GM19463 (cell line): Measurements from ENCODE around the gene DUSP12.
"Not testable (repeated sequence)": the region's sequence is repeated elsewhere in the genome, so short reads cannot be mapped to it uniquely, and the experiment has no call there.

ENCODE experiments used
- ATAC-seq: cut with Tn5 transposase; IDR thresholded peaks from one replicate; pipeline ENCODE4 v1.9.1; 2021; ENCODE audit warnings: mild to moderate bottlenecking, moderate library complexity; ENCODE audit not compliant: unreplicated experiment

Gene DUSP12, protein sequence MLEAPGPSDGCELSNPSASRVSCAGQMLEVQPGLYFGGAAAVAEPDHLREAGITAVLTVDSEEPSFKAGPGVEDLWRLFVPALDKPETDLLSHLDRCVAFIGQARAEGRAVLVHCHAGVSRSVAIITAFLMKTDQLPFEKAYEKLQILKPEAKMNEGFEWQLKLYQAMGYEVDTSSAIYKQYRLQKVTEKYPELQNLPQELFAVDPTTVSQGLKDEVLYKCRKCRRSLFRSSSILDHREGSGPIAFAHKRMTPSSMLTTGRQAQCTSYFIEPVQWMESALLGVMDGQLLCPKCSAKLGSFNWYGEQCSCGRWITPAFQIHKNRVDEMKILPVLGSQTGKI

GRCh38 chr1:161749509-161750407 is at the start of gene DUSP12:
Gene DUSP12, plus strand, starts transcription at chr1:161749786. Its CDS starts 16 bp downstream, at chr1:161749802.
- ATAC-seq = peak; percentile 97

DNA sequence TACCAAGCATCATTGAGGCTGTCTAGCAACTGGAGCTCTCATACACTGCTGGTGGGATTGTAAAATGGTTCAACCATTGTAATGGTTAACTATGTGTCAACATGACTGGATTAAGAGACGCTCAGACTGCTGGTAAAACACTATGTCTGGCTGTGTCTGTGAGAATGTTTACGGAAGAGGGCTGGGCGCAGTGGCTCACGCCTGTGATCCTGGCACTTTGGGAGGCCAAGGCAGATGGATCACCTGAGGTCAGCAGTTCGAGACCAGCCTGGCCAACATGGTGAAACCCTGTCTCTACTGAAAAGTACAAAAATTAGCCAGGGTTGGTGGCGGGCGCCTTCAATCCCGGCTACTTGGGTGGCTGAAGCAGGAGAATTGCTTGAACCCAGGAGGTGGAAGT is 47.3 kb upstream of the DUSP12 start:
- ATAC-seq = no peak

DNA sequence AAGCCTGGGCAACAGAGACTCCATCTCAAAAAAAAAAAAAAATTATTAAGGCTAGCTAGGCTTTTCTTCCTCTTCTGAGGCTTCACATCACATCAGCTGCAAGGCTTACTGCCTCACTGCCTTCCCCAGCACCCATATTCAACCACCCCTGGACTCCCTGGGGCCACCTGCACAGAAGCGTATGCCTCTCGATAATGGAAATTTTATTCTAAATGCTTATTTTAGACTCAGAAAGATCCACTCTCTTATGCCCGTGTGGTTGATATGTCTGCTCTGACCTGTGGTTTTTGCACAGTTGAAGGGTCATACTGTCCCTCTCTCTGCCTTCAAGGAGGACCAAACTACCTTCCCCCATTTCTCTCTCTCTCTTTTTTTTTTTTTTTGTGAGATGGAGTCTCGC is 44.0 kb upstream of the DUSP12 start:
- peak; percentile 30 for ATAC-seq

DNA sequence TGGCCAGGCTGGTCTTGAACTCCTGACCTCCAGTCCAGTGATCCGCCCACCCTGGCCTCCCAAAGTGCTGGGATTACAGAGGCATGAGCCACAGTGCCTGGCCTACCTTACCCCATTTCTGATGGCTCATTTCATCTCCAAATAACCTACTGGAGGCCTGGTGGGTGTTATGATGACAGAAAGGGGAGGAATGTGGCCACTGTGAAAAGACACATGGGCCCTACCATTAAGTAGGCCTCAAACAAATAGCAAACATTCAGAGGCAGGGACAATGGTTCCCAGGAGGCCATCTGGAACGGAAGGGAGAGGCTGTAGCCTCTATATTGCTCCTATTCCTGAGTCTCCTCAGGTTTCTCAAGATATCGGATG is 43.5 kb upstream of the DUSP12 start:
- no peak for ATAC-seq

DNA sequence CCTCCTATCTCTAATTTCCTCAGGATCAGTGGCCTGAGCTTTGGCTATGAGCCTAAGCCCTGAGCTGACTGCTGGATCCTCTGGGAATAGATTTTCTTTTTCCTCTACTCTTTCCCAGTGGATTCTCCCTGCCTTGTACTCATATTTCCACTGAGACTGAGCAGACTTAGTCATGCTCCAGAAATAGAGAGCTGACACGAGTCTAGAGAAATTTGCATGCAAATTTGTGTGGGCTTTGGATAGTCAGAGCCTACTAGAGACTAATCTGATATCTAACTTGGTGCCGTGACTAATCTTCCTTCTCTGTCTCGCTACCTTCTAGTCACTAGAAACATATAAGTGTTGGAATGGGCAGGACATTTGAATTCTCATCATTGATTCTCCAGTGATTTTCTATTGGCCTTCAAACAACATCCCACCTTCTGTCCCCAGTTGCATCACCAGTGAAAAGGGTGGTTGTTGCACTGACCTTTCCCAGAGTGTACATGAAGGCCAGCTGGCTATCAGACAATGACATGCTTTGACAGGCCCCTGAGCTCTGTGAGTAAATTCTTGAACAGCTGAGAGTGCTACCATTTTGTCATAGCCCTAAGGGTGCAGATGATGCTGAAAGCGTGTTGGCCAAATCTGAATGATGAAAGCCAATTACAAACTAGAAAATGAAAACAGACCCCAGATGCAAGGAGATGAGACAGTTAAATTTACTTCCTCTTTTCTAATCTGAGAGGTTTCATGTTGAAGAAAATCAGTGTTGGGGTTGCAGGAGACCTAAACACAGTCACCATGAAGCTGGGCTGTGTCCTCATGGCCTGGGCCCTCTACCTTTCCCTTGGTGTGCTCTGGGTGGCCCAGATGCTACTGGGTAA is 42.9 kb upstream of the DUSP12 start, which contains the start of gene FCRLA:
Gene FCRLA (plus strand): TSS at position 748 of the 866 bp plus-strand sequence. CDS start 36 bp downstream, at position 784.
- peak; percentile 60 for ATAC-seq

DNA sequence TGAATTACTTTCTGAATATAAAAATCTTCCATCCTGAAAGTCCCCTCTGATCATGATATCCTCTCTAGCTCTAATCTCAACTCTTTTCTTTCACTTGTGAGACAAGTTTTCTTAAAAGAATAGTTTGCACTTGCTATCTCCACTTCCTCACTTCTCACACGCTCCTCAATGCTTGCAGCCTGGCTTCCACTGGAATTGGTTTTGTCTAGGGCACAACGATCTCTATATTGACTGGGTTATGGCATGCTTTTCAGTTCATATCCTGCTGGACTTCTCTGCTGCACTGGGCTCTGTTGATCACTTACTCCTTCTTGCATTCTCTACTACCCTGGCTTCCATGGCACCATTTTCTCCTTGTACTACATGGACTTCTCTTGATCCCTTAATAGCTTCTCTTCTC is 42.1 kb upstream of the DUSP12 start:
- ATAC-seq = no peak

DNA sequence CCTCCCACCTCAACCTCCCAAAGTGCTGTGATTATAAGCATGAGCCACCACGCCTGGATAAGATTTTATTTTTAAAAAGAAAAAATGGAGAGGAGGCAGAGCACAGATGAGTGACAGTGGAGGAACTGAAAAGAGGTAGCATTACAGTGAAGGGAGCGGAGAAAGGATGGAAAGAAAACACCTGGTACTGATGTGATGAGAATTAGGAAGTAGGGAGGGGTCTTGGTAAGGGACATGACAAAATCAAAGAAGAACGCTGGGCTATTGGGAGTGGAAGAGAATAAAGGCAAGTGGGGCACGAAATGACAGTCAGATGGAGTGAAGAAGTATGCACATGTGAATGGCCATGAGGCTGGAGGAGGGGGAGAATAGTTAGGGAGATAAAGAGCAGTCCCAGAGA is 40.2 kb upstream of the DUSP12 start:
- no peak for ATAC-seq

GRCh38 chr1:161710560-161710959 is 39.0 kb upstream of the DUSP12 start:
- ATAC-seq = no peak

DNA sequence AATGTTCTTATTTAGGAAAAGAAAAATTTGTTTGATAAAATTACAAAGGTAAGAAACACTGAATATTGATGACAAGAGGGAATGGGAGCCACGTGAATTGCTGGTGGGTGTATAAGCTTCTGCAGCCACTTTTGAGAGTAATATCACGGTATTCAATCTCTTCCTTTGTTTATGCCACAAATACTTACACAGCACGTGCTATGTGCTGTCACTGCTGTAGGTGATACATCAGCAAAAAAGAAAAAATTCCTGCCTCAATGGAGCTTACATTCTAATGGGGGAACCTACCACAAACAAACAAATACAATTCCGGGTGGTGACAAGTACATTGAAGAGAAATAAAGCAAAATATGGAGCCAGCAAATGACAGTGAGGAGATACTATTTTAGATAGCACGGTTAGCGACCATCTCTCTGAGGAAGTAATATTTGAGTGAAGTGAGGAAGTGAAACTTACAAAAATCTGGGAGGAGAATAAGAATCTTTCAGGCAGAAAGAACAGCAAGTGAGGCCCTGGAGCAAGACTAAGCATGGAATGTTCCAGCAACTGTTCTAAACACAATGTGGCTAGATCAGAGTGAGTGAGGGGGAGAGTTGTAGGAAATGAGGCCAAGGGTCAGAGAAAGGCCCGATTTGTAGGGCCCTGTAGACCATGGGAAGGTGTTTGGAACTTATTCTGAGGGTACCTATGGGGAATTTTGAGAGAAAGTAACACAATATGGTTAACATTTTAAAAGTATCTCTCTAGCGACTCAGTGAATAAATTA is 30.8 kb upstream of the DUSP12 start:
- ATAC-seq = peak; percentile 44

GRCh38 chr1:161719325-161719611 is 30.3 kb upstream of the DUSP12 start:
- ATAC-seq = peak; percentile 49

DNA sequence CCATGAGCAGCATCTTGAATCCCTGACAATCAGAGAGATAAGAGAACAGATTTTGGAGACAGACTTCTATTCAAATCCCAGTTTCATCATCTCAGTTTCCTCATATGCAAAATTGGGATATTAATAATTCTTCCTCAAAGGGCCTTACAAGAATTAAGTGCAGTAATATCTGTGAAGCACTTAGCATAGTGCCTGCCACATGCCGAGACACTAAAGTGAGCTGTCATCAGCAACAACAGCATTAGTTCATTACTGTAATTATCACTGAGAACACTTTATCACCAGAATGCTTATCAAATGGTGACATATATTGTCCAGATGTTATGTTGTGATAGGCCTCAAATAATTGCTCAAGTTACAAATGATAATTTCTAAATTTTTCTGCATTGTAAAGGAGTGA is 29.2 kb upstream of the DUSP12 start:
- ATAC-seq = no peak

DNA sequence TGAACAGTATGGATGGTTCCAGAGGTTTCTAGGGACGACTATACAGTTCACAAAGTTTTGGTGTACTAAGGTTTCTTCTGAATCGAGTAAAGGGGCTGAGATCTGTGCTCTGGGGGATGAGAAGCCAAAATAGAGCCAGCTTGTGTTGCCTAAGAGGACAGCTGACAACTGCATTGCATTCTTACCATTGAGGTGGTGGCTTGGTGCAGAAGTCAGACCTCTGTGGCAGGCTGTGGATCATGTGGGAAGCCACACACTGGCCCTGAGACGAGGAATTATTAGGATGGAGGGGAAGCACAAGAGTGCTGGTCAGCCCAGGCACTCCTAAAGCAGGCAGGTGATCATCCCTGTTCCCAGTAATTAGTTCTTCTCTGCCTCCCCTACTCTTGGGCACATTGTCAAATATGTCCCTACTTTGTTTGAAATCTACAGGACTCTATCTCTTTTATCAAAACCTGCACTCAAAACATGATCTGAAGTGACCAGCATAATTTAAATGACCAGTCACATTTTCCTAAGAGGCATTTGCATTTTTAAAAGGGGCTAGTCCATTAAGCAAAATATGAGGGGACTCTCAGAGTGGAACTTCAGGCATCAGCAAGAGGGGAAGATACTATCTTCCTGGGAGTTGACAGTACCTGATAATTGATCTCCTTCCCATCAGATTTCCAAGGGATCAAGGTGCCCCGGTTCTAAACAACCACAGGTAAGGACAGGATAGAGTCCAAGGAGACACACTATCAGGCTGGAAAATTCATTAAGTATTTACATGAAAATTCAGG is 28.4 kb upstream of the DUSP12 start, which contains the start of gene FCRLB:
Gene FCRLB (plus strand): TSS at position 589 of the 782 bp plus-strand sequence. CDS start 1,129 bp downstream, outside the sequence.
- ATAC-seq = no peak

- no peak for ATAC-seq
These were observed 27.7 kb upstream of the DUSP12 start for GRCh38 chr1:161721738-161722343.

- no peak for ATAC-seq
These were observed 27.2 kb upstream of the DUSP12 start for GRCh38 chr1:161722406-161722805.

DNA sequence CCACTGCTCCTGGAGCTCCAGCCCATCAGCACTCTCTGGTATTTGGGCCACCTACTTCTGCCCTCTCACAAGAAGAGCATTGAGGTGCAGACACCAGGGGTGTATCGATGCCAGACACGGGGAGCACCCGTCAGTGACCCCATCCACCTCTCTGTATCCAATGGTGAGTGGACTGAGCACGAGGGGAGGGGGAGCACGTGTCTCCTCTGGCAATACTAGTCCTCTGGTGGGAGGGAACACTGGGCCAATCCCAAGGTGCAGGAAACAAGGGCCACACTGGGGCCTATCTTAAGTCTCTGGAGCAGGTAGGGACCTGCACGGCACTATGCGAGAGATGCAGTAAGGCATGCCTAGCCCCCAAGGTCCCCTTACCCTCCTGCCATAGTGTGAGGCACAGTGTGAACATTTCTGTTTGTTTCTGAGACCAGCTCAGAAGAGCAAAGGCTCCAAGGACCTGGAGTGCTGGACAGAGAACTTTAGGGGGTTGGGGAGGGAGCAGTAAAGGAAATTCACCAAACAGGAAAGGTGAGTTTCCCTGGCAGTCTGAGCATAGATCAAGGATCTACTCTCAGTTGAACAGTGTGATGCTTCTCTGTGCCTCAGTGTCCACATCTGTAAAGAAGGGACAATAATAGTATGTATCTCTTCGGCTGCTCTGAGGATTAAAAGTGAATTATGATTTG is 26.0 kb upstream of the DUSP12 start:
- ATAC-seq = no peak

DNA sequence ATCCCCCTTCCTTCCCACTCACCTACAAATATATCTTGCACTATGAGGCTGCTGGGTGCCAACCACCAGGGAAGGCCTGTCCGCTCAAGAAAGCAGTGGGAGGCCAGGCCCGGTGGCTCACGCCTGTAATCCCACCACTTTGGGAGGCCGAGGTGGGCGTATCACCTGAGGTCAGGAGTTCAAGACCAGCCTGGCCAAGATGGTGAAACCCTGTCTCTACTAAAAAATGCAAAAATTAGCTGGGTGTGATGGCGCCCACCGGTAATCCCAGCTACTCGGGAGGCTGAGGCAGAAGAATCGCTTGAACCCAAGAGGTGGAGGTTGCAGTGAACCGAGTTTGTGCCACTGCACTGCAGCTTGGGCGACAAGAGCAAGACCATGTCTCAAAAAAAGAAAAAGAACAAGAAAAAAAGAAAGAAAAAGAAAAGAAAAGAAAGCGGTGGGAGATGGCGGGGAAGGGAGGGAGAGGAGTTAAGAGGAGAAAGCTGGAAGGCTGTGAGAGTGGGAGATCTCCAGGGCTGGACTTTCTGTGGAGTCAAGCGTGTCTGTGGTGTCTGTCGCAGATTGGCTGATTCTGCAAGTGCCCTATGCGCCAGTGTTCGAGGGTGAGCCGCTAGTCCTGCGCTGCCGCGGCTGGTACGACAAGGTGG is 24.2 kb upstream of the DUSP12 start:
- not testable (repeated sequence) for ATAC-seq

GRCh38 chr1:161725908-161726472 is 23.6 kb upstream of the DUSP12 start:
- no peak for ATAC-seq
